Gastrocnemius medialis (tissue), 4 donors: ENCODE data around the gene PDCD7. TPM values are rescaled to one million over a fixed set of nuclear protein-coding genes. Genes with fewer than 3 reads are reported as not detected.

Experiments used
- ATAC-seq, 2 donors: fragments of 150-250 bp; one replicate each; pipeline ENCODE4 v1.9.1; 2016
- DNase-seq, 2 donors: peaks; one replicate each; pipeline ENCODE4 v3.0.0-alpha.2; 2019
- H3K27ac ChIP-seq, 4 donors: fragments of 200-600 bp; sonication (generic); 1 replicate in 1 of 4; 2 replicates in 3 of 4; pipeline ENCODE4 v1.5.1; 2016 to 2018; ENCODE audit warnings: mild to moderate bottlenecking in 2 of 4, moderate library complexity in 1 of 4
- H3K27me3 ChIP-seq, 3 donors: fragments of 200-600 bp; sonication (generic) in 2 of 3; 1 replicate in 1 of 3; 2 replicates in 2 of 3; pipeline versions ENCODE4 v1.5.1 to v1.6.0; 2016 to 2019; ENCODE audit warnings: mild to moderate bottlenecking in 1 of 3, moderate library complexity in 1 of 3
- H3K36me3 ChIP-seq, 2 donors: fragments of 200-600 bp; sonication (generic) in 1 of 2; one replicate each; pipeline ENCODE4 v1.5.1; 2017 to 2018
- H3K4me1 ChIP-seq, 2 donors: fragments of 200-600 bp; sonication (generic) in 1 of 2; one replicate each; pipeline ENCODE4 v1.5.1; 2016 to 2017; ENCODE audit warnings: mild to moderate bottlenecking in 2 of 2
- H3K4me3 ChIP-seq, 4 donors: fragments of 200-600 bp; sonication (generic) in 3 of 4; 1 replicate in 1 of 4; 2 replicates in 3 of 4; pipeline ENCODE4 v1.5.1; 2016 to 2019; ENCODE audit warnings: mild to moderate bottlenecking in 2 of 4
- H3K9me3 ChIP-seq, 3 donors: fragments of 200-600 bp; sonication (generic) in 2 of 3; 1 replicate in 1 of 3; 2 replicates in 2 of 3; pipeline ENCODE4 v1.5.1; 2016 to 2019
- POLR2A ChIP-seq, 2 donors: fragments of 450-650 bp; IDR thresholded peaks; one replicate each; pipeline ENCODE4 v1.6.1; 2017; ENCODE audit warnings: antibody characterized with exemption in 2 of 2, mild to moderate bottlenecking in 2 of 2, moderate library complexity in 2 of 2
- in situ Hi-C, 4 donors: fragments of 200-750 bp; cut with MboI; loops; one replicate each; pipeline versions ENCODE4 v1.15.0 to v1.8.0; 2017; ENCODE audit warnings: low sequenced_read_pairs in 4 of 4
- intact Hi-C: fragments of 100-400 bp; cut with DNase I; formaldehyde crosslinking; loops from one replicate; pipeline ENCODE4 v1.15.1; 2023; ENCODE audit warnings: low total_unique reads
- total RNA-seq, 4 donors: library from RNA; depleted of rRNA; stranded (reverse); fragments of >200 nt; gene quantifications; one replicate each; pipeline versions ENCODE4 v1.1.0 to v1.2.3, GENCODE V29; 2016
- TF ChIP-seq, protein P1 (sequence below), 5 experiments: fragments of 450-650 bp in 3 of 5; fragments of 200-600 bp in 2 of 5; sonication (generic) in 2 of 5; IDR thresholded peaks in 4 of 5; conservative IDR thresholded peaks in 1 of 5; 1 replicate in 4 of 5; 2 replicates in 1 of 5; pipeline ENCODE4 v1.5.1; 2016 to 2019; ENCODE audit warnings: antibody characterized with exemption in 5 of 5, mild to moderate bottlenecking in 3 of 5, moderate library complexity in 3 of 5

Gene PDCD7
- total RNA-seq, 4 donors from 2014 or later, result 10.4 to 15.7 (median 12.4) TPM

GRCh38 chr15:65092911-65093792 is 40.5 kb downstream of the PDCD7 start:
- H3K36me3 ChIP-seq, result peaks cover 0 to 9% of the 10 kb centered on the region in 2 donors
- H3K4me3 ChIP-seq, result no peak overlapping the region
- no peak for ATAC-seq
- intact Hi-C loops (no loop called here), in situ Hi-C loops (loop anchor here in 1 of 4 donors (10.0 kb wide), 1 partner anchor 58 kb away; no protein-coding TSS in a partner anchor)
- peaks cover 19 to 22% of the 10 kb centered on the region in 2 donors for H3K4me1 ChIP-seq
- DNase-seq, result no peak
- no peaks in the 10 kb centered on the region for H3K27me3 ChIP-seq
- H3K9me3 ChIP-seq, result no peaks in the 10 kb centered on the region
- TF ChIP-seq, protein P1, sequence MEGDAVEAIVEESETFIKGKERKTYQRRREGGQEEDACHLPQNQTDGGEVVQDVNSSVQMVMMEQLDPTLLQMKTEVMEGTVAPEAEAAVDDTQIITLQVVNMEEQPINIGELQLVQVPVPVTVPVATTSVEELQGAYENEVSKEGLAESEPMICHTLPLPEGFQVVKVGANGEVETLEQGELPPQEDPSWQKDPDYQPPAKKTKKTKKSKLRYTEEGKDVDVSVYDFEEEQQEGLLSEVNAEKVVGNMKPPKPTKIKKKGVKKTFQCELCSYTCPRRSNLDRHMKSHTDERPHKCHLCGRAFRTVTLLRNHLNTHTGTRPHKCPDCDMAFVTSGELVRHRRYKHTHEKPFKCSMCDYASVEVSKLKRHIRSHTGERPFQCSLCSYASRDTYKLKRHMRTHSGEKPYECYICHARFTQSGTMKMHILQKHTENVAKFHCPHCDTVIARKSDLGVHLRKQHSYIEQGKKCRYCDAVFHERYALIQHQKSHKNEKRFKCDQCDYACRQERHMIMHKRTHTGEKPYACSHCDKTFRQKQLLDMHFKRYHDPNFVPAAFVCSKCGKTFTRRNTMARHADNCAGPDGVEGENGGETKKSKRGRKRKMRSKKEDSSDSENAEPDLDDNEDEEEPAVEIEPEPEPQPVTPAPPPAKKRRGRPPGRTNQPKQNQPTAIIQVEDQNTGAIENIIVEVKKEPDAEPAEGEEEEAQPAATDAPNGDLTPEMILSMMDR (IDR thresholded peaks at IDR 0.05 in 4 of 5, conservative IDR thresholded peaks at IDR 0.05 in 1 of 5), result no peak
- TF ChIP-seq POLR2A (IDR thresholded peaks at IDR 0.05), result no peak
- H3K27ac ChIP-seq, result no peak overlapping the region

DNA sequence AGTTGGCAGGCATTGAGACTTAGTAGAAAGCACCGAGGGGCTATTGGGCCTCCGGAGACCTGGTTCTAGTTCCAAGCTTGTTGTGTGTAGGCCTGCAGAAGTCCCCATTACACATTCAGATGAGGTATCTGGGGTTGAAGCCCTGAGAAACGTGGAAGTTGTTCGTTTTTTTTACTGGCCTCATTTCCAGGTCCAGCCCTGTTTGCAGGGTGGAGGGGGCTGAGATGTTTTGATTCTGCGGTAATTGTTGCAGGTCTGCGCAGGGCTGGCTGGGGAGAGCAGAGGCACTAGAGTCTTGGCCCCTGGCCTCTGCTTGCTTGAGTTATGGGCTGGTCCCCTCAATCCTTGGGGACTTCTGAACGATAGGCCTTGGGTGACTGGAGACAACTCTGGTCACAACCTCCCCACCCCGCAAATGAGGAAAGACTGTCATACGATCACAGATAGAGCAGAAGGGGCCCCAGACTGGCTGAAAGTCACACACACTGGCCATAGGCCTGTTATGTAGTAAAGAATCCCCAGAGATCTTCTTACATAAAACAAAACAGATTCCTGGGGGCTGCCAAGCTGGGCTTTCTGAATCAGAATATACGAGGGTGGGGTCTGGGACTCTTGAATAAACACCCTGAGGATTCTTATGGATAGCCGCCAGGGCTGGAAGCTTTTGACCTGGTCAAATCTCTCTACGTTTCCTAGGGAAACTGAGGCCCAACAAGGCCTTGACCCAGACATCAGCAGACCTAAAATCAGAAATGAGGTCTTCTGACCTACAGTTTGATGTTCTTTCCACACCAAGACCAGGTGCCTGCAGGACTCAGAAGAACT is 41.5 kb downstream of the PDCD7 start:
- no peaks in the 10 kb centered on the region for H3K36me3 ChIP-seq
- DNase-seq, result no peak
- ATAC-seq, result no peak
- H3K4me1 ChIP-seq, result peaks cover 29 to 32% of the 10 kb centered on the region in 2 donors
- no peak overlapping the region for H3K4me3 ChIP-seq
- intact Hi-C loops, result no loop called here
- in situ Hi-C loops, result loop anchor here in 1 of 4 donors (10.0 kb wide), 1 partner anchor 57 kb away; no protein-coding TSS in a partner anchor
- H3K27me3 ChIP-seq, result no peaks in the 10 kb centered on the region
- no peaks in the 10 kb centered on the region for H3K9me3 ChIP-seq
- H3K27ac ChIP-seq, result no peak overlapping the region
- no peak for TF ChIP-seq POLR2A (IDR thresholded peaks at IDR 0.05)
- TF ChIP-seq, protein P1 (IDR thresholded peaks at IDR 0.05 in 4 of 5, conservative IDR thresholded peaks at IDR 0.05 in 1 of 5), result no peak

- Histone ChIP-seq H3K27me3 (no peaks in the 10 kb centered on the region), H3K36me3 (no peaks in the 10 kb centered on the region), H3K4me1 (peaks cover 30 to 33% of the 10 kb centered on the region in 2 donors), H3K27ac (peak overlapping the region; percentile 59 to 81 (median 70)), H3K4me3 (no peak overlapping the region), H3K9me3 (no peaks in the 10 kb centered on the region)
- in situ Hi-C loops (loop anchor here in 2 of 4 donors (5.0 to 10.0 kb wide), 2 partner anchors 37 to 55 kb away; no protein-coding TSS in a partner anchor), intact Hi-C loops (no loop called here)
- DNase-seq (peak in 1 of 2 donors; percentile 25), ATAC-seq (no peak)
- TF ChIP-seq POLR2A (IDR thresholded peaks at IDR 0.05), result no peak
- TF ChIP-seq, protein P1 (IDR thresholded peaks at IDR 0.05 in 4 of 5, conservative IDR thresholded peaks at IDR 0.05 in 1 of 5), result no peak
Measured at GRCh38 chr15:65089206-65089824, 44.3 kb downstream of the PDCD7 start.

DNA sequence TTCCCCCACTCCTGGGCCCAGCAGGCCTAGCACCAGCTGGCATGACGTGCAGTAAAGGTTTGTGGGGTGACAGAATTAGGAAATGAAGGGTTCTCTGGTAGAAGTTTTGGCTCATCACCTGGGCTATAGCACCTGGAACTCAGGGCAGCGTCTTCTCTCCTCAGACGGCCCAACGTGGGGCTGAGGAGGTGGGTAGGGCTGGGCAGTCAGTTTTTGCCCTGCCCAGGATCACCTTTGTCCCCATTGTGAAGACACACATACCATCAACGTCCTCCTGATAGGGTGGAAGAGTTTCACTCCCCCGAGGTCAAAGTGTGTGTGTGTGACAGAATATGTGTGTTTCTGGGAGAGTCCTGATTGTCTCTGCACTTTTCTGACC is 45.0 kb downstream of the PDCD7 start:
- intact Hi-C loops, result no loop called here
- no peak for TF ChIP-seq POLR2A (IDR thresholded peaks at IDR 0.05)
- TF ChIP-seq, protein P1 (IDR thresholded peaks at IDR 0.05 in 4 of 5, conservative IDR thresholded peaks at IDR 0.05 in 1 of 5), result no peak
- Histone ChIP-seq H3K9me3 (no peaks in the 10 kb centered on the region), H3K4me3 (no peak overlapping the region), H3K27me3 (no peaks in the 10 kb centered on the region), H3K36me3 (no peaks in the 10 kb centered on the region), H3K27ac (peak overlapping the region; percentile 59 to 81 (median 70)), H3K4me1 (peaks cover 30 to 33% of the 10 kb centered on the region in 2 donors)
- no peak for DNase-seq
- peak in 1 of 2 donors; percentile 10 for ATAC-seq
- in situ Hi-C loops, result loop anchor here in 2 of 4 donors (5.0 to 10.0 kb wide), 2 partner anchors 36 to 54 kb away; no protein-coding TSS in a partner anchor
